Measurements from ENCODE around the gene PYHIN1.

- TF ChIP-seq RAD21 (IDR thresholded peaks at IDR 0.05; ENCODE audit: low read depth) (no peak), CTCF (IDR thresholded peaks at IDR 0.05 in 2 of 3, conservative IDR thresholded peaks at IDR 0.05 in 1 of 3; ENCODE audit: borderline replicate concordance in 1 of 3, insufficient read depth in 1 of 3, low read depth in 2 of 3, low read length in 2 of 3) (no peak), MAX (IDR thresholded peaks at IDR 0.05) (no peak), CEBPB (IDR thresholded peaks at IDR 0.05; ENCODE audit: low read depth) (no peak), YY1 (IDR thresholded peaks at IDR 0.05; ENCODE audit: extremely low read depth, insufficient replicate concordance, low read depth, low read length) (no peak), POLR2AphosphoS5 (IDR thresholded peaks at IDR 0.05; ENCODE audit: low read depth, low read length) (no peak), POLR2A (IDR thresholded peaks at IDR 0.05; ENCODE audit: borderline replicate concordance, extremely low read depth, insufficient read depth, insufficient read length) (no peak), EZH2 (IDR thresholded peaks at IDR 0.05) (no peak), EZH2phosphoT487 (IDR thresholded peaks at IDR 0.05; ENCODE audit: borderline replicate concordance) (no peak), ATF3 (IDR thresholded peaks at IDR 0.05) (no peak), REST (IDR thresholded peaks at IDR 0.05; ENCODE audit: low read depth) (no peak), ZBTB33 (IDR thresholded peaks at IDR 0.05; ENCODE audit: extremely low read depth, insufficient replicate concordance, low read length) (no peak), SIN3A (IDR thresholded peaks at IDR 0.05; ENCODE audit: low read depth) (no peak)
Measured at GRCh38 chr1:158978730-158979129, 47.4 kb downstream of the PYHIN1 start.
